Measurements from ENCODE around the gene MLLT10. TPM values are rescaled to one million over a fixed set of nuclear protein-coding genes. Genes with fewer than 3 reads are reported as not detected.
A peak's percentile ranks its signal among the peaks of the same experiment; 100 is the strongest.
"Not testable (repeated sequence)": the region's sequence is repeated elsewhere in the genome, so short reads cannot be mapped to it uniquely, and the experiment has no call there.

The MLLT10 gene
- total RNA-seq, 1 donor from 2014 or later, result 30.6 TPM

DNA sequence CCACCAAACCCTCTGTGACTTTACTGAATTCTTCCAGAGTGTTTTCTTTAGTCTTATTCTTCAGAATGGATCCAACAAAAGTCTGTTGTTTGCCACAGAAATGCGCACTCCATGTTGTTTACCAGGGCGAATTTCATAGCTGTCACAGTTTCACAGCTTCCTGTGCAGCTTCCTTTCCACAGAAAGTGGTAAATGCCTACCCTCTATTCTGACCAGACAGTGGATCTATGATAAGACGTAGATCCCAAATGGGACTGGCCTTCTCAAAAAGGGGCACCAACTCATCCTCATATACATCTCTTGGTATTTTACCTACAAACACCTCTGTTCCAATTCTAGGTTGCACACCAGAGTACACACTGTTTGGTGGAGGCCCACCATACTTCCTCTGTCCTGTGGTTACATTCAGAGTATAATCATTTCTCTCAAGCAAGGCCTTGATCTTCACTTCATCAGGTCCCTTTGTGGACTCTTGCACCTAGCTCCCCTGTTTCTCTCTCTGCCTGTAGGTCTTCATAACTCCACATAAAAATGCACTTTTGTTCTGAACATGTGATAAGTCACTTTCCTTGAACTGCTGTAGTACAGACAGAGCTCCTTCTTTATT, 91.7 kb downstream of the MLLT10 start:
- no peak for DNase-seq (ENCODE audit: extremely low read depth, low read depth, low spot score)

DNA sequence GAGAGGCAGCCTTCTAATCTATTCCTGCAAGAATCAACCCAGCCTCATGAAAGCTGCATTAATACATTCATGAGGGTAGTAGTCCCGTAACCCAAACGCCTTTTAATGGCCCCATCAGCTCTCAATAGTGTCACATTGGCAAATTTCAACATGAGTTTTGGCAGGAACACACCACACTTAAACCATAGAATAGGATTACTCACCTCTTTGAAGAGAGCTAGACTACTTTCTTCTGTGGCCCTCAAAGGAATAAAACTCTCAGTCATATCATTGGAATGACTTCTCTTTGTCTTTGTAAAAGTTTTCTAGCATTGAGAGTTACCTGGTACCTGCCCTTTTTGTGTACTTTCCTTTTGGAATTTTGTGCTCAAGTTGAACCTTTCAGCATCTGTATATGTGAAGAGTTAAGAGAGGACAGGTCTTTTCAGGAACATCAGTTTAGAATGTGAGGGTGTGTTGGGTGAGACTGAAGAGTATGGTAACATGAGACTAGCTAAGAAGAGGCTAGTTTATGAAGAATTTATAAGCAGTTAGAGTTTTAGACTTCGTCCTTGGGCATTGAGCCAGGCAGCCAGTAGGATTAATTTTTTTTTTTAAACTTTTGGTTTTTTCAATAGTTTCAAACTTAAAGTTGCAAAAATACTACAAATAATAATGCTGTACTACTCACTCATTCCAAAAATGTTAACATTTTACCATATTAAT, 92.6 kb downstream of the MLLT10 start:
- no peak for DNase-seq (ENCODE audit: extremely low read depth, low read depth, low spot score)

DNA sequence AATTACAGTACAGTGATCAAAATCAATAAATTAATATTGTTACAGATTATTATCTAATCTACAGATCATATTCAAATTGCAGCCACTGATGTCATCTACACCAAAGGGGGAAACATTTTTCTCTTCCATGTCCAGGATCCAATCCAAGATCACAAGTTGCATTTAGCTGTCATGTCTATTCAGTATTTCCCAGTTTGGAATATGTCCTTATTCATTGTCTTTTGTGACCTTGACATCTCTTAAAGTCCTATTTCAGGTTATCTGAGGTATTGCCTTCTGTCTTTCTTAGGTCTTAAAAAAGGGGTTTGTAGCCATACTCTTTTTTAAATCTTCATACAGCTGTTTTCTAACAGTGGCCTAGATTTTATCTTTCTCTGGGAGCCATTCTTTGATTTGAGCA, 93.3 kb downstream of the MLLT10 start:
- no peak for DNase-seq (ENCODE audit: extremely low read depth, low read depth, low spot score)

DNA sequence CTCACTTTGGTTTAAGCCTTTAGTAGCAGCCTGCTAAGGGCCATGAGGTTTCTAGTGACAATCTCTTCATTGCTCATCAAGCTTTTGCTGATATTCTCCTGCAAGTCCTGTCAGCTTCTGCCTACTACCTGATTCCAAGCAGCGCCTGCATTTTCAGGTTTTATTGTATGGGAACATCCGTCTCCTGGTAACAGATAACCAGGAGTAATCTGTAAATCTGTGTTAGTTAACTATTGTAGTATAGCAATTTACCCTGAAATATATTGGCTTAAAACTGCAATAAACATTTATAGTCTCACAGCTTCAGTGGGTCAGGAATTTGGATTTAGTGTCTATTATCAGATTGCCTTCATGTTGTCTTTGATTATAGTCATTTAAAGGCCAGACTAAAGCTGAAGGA, 94.0 kb downstream of the MLLT10 start:
- DNase-seq (ENCODE audit: extremely low read depth, low read depth, low spot score), result no peak

DNA sequence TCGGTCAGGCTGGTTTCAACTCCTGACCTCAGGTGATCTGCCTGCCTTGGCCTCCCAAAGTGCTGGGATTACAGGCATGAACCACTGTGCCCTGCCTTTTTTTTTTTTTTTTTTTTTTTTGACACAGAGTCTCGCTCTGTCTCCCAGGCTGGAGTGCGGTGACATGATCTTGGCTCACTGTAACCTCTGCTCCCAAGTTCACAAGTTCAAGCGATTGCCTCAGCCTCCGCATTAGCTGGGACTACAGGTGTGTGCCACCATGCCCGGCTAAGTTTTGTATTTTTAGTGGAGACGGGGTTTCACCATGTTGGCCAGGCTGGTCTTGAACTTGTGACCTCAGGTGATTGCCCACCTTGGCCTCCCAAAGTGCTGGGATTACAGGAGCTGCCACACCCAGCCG, 94.6 kb downstream of the MLLT10 start:
- DNase-seq (ENCODE audit: extremely low read depth, low read depth, low spot score), result not testable (repeated sequence)

DNA sequence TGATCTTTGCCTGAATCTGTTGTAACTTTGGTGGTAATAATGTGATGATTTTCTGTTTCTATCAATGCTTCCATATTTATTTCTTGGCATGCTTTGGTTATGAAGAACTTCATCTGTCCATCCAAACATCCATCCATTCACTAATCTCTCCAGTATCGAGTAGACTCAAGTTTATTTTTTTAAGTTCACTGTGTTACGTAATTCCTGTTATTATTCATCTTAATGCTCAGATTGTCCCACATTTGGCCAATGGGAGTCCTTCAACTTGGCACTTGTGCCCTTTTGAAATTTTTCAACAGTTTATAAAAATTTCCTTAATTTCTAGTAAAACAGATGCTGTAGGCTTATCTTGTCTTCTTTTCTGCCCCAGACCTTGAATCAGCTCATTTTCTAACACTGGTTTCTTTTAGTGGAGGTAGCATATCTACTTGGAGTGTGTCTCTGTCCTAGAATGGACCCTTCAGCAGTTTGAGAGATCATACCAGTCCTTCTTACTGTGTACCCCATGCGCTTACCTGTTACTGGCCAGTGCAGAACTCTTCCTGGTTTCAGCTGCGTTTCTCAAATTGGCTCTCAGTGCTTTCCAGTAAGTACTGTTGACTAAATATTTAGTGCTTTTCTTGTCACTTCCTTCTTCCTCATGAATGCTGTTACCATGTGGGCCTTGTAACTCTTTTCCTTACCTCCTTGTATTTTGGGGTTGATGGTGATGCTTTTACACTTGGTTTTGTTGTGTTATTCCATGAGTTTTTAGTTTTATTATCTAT, 100.8 kb downstream of the MLLT10 start:
- DNase-seq (ENCODE audit: extremely low read depth, low read depth, low spot score), result no peak

DNA sequence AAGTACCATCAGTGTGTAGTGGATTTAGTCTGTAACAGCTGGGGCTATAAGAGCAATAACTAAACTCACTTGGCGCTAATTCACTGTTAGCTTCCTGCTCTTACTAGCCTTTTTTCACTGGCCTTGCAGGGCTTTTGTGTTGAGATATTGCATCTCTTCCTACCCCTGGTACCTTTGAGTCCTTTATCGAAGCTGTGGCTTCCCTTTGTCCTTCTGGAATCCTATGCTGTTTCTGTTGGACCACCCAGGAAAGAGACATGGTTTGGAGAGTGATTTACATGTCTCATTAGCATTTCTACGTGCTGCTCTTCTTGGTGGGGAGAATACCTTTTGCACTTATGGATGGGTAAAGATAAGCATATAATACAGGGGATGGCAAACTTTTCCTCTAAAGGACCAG, 103.8 kb downstream of the MLLT10 start:
- no peak for DNase-seq (ENCODE audit: extremely low read depth, low read depth, low spot score)

DNA sequence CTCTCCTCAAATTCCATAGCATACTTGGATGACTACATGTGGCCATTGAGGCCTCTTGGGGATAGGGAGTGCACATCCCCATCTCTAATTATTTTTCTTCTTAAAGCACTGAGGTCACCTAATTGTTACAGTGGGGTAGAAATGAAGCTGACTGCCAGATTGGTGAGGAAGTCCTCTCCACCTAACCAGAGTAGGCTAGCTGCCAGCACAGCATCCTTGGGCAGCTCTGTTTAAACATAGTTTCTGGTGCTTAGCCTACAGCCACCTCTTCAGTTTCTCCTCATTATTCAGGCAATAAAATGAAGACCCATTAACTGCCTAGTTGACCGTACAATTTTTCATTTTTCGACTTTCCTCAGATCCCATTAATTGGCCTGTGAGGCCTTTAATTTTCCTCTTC, 104.6 kb downstream of the MLLT10 start:
- no peak for DNase-seq (ENCODE audit: extremely low read depth, low read depth, low spot score)

DNA sequence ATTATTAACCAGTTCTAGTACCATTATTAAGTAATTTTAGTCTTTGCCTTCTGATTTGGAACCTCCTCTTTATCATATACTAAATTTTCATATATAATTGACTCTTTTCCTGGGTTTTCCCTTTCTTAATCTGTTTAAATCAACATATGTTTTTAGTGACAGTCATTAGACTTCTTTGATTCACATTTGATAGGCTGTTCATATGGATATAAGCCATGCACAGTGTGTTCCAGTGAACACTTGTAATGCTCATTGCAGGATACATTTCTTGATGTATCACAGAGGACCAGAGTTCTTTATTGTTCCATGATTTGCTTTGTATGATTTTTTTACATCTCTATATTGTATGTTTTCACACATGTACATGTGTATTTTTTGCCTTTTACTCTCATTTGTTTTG, 114.0 kb downstream of the MLLT10 start:
- no peak for DNase-seq (ENCODE audit: extremely low read depth, low read depth, low spot score)

DNA sequence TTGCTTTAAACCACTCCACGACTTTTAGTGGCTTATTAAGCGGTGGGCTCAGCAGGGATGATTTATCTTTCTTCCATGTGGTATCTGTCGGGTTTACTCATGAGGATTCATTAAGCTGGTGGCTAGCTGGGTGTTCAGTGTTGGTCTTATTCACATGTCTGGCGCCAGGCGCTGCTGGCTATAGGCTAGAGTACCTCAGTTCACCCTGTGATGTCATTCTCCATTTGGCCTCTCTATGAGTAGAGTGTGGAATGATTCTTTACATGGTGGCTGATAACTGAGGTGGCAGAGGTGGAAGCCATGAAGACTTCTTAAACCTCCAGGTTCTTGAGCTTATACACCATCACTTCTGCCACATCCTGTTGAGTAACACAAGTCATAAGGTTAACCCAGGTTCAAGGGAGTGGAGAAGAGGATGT, 115.4 kb downstream of the MLLT10 start:
- no peak for DNase-seq (ENCODE audit: extremely low read depth, low read depth, low spot score)

DNA sequence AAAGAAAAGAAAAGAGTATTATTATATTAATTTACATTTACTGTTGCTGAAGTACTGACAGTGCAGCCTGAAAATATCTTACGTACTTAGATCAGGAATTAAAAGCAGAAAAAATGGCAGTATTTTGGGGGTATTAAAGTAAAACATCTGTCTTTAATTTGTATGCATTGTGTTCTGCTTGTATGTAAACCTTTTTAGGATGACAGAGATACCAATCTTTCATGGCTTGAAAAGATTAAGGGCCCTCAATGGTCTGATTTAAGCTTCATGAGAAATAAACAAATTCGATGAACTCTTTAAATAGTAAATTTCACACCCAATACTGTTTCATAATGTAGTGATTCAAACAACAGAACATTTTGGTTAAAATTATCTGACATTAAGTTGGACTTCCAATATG, 116.3 kb downstream of the MLLT10 start:
- DNase-seq (ENCODE audit: extremely low read depth, low read depth, low spot score), result no peak

DNA sequence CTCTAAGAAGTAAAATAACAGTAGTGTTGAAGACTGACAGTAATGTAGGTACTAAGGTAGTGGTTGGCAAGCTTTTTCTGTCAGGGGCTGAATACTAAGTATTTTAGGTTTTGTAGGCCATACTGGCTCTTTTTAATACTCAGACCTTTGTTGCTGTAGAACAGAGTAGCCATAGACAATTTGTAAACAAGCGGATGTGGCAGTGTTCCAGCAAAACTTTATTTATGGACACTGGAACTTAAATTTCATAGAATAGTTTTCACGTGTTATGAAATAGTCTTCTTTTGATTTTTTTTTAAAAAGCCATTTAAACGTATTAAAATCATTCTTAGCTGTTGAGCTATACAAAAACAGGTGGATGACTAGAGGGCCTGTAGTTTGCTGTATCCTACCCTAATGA, 121.2 kb downstream of the MLLT10 start:
- no peak for DNase-seq (ENCODE audit: extremely low read depth, low read depth, low spot score)

DNA sequence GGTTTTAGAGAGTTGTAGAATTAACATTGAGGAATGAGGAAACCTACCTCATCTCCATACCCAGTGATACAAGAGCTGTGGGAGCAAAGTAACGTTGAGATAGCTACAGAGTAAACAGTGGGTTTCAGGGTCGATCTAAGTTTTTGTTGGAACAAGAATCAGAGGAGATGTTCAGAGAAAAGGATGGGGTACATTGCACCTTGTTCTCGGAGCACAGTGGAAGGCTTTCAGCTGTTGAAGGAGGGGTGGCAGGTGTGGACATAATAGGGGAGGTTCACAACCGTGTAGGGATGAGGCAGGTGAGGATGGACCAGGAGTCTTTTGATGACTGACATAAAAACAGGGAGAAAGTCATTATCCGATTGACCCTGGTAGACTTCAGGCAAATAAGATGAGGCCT, 121.7 kb downstream of the MLLT10 start:
- DNase-seq (ENCODE audit: extremely low read depth, low read depth, low spot score), result no peak

DNA sequence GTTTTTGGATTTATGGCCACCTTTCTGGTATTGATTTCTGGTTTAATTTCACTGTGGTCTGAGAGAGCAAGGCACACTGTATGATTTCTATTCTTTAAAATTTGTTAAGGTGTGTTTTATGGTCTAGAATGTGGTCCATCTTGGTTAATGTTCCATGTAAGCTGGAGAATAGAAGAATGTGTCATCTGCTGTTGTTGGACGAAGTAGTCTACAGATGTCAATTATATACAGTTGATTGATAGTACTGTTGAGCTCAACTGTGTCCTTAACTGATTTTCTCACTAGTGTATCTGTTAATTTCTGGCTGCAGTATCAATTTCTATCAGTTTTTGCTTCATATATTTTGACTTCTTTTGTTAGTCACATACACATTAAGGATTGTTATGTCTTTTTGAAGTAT, 127.1 kb downstream of the MLLT10 start:
- no peak for DNase-seq (ENCODE audit: extremely low read depth, low read depth, low spot score)

DNA sequence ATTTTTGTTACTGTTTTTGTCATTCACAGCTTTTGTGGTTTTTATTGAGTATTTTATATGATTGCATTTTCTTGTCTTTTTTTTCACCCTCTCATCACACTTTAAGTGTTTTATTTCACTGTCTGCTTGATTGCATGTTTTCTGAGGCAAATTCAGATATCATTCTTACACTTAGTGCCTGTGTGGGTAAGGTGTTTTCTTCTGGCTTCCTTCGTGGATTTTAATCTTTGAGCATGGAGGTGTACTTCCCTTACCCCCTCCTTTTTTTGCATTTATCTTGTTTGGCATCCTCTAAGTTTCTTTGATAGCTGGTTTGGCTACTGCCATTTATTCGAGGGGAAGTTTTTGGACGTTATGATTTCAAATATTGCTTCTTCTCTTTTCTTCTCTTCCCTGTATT, 127.9 kb downstream of the MLLT10 start:
- DNase-seq (ENCODE audit: extremely low read depth, low read depth, low spot score), result no peak

DNA sequence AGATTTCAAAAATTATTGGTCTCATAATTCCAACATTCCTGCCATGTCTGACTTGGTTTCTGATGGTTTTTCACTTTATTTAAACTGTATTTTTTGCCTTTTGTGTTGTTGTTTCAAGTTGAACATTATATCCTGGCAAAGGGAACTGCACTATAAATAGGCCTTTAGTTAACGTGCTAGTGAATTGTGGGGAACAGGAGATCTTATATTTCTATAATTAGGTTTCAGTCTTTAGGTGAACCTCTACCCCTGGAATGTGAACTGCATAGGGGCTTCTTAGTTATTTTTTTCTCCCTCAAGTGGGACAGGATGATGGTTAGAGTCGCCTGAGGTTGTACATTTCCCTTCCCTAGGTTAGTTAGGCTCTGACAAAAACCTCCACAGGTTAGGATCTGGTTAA, 128.6 kb downstream of the MLLT10 start:
- DNase-seq (ENCODE audit: extremely low read depth, low read depth, low spot score), result no peak

DNA sequence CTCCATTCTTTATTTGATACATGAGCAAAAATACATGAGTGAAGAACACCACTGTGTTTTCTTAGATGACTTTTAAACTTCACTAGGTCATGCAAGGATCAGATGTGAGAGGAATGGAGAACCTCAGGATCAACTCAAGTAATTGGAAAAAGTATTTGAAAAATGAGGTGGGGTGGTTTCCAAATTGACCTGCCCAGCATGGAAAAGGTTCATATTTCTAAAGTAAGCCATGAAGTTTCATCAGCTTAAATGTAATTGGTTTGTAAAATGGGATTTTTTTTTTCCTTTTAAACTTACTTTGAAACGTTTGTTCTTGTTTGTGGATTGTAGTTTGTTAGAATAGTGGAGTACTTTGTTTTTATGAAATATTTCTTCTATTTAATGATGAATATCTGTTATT, 134.8 kb downstream of the MLLT10 start:
- no peak for DNase-seq (ENCODE audit: extremely low read depth, low read depth, low spot score)

DNA sequence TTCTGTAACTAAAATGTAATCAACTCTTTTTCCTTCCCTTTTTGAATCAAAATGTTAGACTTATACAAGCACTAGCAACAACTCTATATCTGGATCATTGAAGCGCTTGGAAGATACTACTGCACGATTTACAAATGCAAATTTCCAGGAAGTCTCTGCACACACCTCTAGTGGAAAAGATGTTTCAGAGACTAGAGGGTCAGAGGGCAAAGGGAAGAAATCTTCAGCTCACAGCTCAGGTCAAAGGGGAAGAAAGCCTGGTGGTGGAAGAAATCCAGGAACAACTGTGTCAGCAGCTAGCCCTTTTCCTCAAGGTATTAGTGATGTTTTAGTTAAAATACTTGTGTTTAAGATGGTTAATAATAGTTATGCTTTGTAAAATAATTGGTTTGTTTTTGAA, 136.4 kb downstream of the MLLT10 start:
- no peak for DNase-seq (ENCODE audit: extremely low read depth, low read depth, low spot score)

DNA sequence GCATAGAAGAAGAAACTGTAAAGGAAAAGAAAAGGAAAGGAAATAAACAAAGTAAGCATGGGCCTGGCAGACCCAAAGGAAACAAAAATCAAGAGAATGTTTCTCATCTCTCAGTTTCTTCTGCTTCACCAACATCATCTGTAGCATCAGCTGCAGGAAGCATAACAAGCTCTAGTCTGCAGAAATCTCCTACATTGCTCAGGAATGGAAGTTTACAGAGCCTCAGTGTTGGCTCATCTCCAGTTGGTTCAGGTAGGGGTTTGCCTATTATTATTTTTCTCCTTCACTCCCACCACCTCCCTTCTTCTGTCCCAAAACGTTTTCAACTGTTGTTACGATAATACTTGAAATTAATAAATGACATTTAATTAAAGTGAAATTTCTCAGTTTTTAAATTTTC, 139.6 kb downstream of the MLLT10 start:
- no peak for DNase-seq (ENCODE audit: extremely low read depth, low read depth, low spot score)

DNA sequence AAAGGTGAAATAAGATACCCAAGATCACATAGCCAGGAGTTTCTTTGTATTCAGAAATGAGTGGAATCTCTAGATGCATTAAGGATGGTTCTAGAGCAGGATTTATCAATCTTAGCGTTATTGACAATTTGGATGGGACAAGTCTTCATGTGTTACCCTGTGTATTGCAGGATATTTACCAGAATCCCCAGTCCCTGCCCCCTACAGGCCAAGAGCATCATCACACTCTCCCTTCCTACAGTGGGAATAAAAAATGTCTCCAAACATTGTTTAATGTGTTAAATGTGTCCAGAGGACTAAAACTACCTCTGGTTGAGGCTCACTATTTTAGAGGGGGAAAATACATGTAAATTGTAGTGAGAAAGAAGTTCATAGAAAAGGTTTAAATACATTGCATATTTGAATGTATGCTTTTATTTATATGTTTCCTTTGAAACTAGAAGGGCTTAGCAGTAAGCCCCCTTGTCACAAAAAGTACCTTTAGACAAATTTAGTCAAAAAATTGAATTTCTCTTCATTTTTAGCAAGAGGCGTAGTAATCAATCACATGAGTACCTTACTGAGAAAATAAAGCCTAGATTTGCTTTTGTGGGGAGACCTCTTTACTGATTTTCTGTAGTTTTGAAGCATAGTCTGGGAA, 141.2 kb downstream of the MLLT10 start:
- peak; percentile 23 for DNase-seq (ENCODE audit: extremely low read depth, low read depth, low spot score)

DNA sequence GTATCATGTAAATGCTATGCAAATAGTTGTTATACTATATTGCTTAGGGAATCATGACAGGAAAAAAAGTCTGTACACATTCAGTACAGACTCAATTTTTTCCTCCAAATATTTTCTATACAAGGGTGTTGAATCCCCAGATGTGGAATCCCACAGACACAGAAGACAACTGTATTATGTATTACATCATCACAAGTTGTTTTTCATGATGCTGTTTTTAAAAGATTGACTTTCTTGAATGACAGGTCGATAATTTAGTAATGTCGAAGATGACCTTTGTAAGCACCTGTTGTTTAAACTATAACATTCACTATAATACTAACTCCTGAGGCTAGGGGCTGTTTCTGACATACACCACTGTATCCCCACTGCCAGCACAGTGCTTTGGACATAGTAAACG, 143.5 kb downstream of the MLLT10 start:
- no peak for DNase-seq (ENCODE audit: extremely low read depth, low read depth, low spot score)

DNA sequence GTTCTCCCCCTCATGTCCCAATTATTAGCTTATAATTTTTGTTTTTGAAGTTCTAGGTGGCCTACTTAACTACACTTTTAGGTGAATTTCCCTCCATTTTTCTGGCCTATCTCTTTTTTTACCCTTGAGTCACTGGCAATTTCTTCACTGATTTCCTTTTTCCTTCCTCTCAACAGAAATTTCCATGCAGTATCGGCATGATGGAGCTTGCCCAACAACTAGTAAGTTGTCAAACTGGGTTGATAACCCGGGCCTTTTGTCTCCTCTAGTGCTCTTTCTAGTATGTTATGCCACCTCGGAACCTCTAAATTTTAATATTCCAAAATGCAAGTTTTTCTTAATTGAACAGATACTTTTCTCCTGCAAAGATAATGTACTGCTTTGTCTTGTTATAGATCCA, 147.1 kb downstream of the MLLT10 start:
- DNase-seq (ENCODE audit: extremely low read depth, low read depth, low spot score), result no peak
